22Rv1 (cell line): ENCODE measurements around the gene CAPN10.

Experiments
- H3K27ac ChIP-seq: fragments of 450-650 bp; 2 replicates; pipeline ENCODE4 v1.5.1; 2017
- ZFX ChIP-seq: fragments of 450-650 bp; IDR thresholded peaks from 2 replicates; pipeline ENCODE4 v1.6.1; 2017; ENCODE audit warnings: antibody characterized with exemption, borderline replicate concordance
- TF ChIP-seq, protein P1 (sequence below): fragments of 450-650 bp; IDR thresholded peaks from 2 replicates; pipeline ENCODE4 v1.5.1; 2017; ENCODE audit warnings: mild to moderate bottlenecking

Gene CAPN10

DNA sequence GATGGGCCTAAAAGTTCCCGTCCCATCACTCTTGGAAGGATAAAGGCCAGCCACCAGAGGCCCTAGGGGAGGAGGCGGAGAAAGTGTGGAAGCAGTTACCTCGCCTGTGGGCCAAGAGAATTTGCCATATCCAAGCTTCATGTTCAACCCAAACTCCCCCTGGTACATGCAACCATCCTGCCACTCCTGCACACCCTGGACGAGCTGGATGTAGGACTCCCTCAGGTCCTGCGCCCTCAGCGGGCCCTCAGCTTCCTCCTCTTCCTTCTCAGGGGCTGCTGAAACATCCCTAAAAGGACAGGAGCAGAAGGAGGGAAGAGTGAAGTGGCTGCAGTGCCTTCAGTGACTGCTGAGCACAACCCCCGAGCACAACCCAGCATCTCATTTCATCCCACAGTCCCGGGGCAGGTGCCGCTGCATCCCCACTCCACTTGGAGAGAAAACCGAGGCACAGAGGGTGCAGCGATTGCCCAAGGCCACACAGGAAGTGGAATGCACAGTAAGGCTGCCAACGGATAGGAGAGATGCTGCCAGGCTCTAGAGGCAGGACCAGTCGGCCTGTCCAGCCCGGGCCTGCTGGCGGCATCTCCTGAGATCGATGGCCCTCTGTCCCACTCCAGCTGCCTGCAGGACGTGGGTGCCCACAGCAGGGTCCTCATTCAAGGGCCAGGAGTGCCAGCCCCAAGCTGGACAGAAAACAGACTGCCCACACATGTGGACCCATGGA, 31.6 kb upstream of the CAPN10 start:
- TF ChIP-seq ZFX, result no peak
- TF ChIP-seq, protein P1, sequence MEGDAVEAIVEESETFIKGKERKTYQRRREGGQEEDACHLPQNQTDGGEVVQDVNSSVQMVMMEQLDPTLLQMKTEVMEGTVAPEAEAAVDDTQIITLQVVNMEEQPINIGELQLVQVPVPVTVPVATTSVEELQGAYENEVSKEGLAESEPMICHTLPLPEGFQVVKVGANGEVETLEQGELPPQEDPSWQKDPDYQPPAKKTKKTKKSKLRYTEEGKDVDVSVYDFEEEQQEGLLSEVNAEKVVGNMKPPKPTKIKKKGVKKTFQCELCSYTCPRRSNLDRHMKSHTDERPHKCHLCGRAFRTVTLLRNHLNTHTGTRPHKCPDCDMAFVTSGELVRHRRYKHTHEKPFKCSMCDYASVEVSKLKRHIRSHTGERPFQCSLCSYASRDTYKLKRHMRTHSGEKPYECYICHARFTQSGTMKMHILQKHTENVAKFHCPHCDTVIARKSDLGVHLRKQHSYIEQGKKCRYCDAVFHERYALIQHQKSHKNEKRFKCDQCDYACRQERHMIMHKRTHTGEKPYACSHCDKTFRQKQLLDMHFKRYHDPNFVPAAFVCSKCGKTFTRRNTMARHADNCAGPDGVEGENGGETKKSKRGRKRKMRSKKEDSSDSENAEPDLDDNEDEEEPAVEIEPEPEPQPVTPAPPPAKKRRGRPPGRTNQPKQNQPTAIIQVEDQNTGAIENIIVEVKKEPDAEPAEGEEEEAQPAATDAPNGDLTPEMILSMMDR, result no peak
- H3K27ac ChIP-seq, result no peak overlapping the region

DNA sequence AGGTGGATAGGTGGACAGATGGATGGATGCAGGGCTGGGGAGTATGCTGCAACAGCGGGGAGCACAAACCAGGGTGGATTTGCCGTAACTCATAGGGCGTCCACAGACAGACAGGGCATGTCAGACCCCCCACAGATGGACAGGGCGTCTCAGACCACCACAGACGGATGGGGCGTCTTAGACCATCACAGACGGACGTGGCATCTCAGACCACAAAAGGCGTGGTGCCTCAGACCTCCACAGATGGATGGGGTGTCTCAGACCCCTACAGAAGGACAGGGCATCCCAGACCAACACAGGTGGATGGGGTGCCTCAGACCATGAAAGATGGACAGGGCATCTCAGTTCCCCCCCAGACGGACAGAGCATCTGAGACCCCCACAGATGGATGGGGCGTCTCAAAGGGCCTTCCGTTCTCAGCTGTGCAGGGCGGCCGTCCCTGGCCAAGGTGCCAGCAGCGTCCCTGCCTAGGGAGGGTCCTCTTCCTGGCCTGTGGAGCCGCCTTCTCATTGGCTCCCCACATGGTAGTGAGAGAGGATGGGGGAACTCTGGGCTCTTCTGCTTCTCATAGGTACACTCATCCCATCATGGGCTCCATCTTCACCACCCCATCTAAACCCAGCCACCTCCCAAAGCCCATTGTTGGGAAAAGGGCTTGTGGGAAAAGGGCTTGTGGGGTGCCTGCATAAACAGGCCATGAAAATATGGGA, 30.8 kb upstream of the CAPN10 start:
- TF ChIP-seq ZFX, result no peak
- TF ChIP-seq, protein P1, result no peak
- H3K27ac ChIP-seq, result no peak overlapping the region

- TF ChIP-seq, protein P1, result peak; percentile 74
- no peak for TF ChIP-seq ZFX
- H3K27ac ChIP-seq, result peak overlapping the region; percentile 98
Measured at GRCh38 chr2:240556553-240557100, 29.9 kb upstream of the CAPN10 start.

DNA sequence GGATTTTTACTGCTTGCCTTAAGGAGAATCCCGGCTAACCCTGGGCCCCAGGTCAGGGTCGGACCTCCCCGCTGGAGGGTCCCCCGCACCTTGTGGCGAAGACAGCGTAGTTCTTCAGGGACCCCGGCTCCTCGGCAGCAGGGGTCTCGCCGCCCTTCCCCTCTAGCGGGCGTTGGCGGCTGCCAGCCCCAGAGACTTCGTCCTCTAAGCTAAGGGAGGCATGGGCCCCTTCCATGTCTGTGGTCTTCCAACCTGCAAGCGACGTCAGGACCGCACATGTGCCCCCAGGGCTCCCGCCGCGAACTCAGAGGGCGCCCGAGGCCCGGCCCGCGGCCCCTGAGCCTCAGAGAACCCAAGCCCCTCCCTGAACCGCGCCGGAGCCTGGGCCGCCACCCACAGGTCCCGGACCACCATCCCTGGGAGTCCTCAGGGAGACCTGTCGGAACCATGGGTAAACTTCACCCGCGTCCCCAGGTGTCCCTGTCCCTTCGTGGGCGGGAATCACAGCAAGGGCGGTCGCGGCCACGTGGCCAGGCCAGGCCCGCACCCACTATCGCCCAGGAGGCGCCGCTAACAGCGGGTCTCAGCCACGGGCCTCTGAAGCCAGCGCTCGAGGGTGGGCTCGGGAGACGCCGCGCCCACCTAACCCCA, 29.3 kb upstream of the CAPN10 start:
- peak overlapping the region; percentile 98 for H3K27ac ChIP-seq

DNA sequence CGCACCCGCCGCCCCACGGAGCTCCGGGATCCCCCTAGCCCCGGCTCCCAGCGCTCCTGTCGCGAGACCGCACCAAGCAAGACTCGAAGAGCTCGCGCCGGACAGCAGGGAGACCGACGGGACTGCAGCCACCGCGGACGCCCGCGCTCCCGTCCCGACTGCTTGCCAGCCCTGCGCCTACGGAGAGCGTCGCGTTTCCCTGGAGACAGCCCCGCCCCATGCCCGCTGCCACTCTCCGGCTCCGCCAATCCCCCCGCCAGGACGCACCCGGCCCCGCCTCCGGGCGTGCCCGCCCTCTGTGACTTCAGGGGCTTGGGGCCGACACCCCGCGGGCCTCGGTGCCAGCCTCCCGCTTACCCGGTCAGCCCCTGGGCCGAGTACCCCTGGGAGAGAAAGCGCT, 28.7 kb upstream of the CAPN10 start, which contains the start of gene ANKMY1:
Gene ANKMY1, minus strand, starts transcription at position 181 of the 400 bp plus-strand sequence. CDS start 653 bp downstream, outside the sequence.
- no peak for TF ChIP-seq ZFX
- TF ChIP-seq, protein P1, result no peak
- H3K27ac ChIP-seq, result peak within 1 kb of the TSS; percentile 98

More for the DNA sequence above, 29.3 kb upstream of the CAPN10 start:
- no peak for TF ChIP-seq ZFX
- TF ChIP-seq, protein P1, result peak; percentile 37

- peak overlapping the region; percentile 98; the same call in 1 of the 2 replicates for H3K27ac ChIP-seq
- TF ChIP-seq ZFX, result no peak
- TF ChIP-seq, protein P1, result no peak
Measured at GRCh38 chr2:240558236-240558761, 28.2 kb upstream of the CAPN10 start.
